ENCODE results near the gene ESPN.

- TF ChIP-seq SUZ12 (IDR thresholded peaks at IDR 0.05; ENCODE audit: extremely low read depth, insufficient read depth, insufficient read length) (no peak), ZNF274 (IDR thresholded peaks at IDR 0.05; ENCODE audit: low read depth, low read length) (no peak), YY1 (IDR thresholded peaks at IDR 0.05; ENCODE audit: insufficient read depth, insufficient read length) (no peak)
These were observed 23.5 kb downstream of the ESPN start for GRCh38 chr1:6447818-6448748.

Measured in NT2/D1 (cell line).